ENCODE measurements around the gene SLC7A6.

SLC7A6 gene

GRCh38 chr16:68249371-68249770 is 15.0 kb upstream of the SLC7A6 start:
- H3F3A ChIP-seq (ENCODE audit: low read depth), result no peaks in the 10 kb centered on the region
- H3K4me1 ChIP-seq (ENCODE audit: insufficient read depth, low read length, poor library complexity, severe bottlenecking), result peaks cover 22% of the 10 kb centered on the region
- H3K79me2 ChIP-seq (ENCODE audit: insufficient read depth, low read length), result peaks cover 10% of the 10 kb centered on the region; the same call in 1 of the 2 replicates
- no peaks in the 10 kb centered on the region for H3K36me3 ChIP-seq (ENCODE audit: insufficient read depth, low read length)
- H2AFZ ChIP-seq (ENCODE audit: low read length), result no peak overlapping the region
- TF ChIP-seq EZH2phosphoT487 (IDR thresholded peaks at IDR 0.05; ENCODE audit: borderline replicate concordance) (no peak), CTCF (conservative IDR thresholded peaks at IDR 0.05; ENCODE audit: low read length) (no peak)
- H4K20me1 ChIP-seq (ENCODE audit: insufficient read depth, low read length, poor library complexity, severe bottlenecking), result no peaks in the 10 kb centered on the region
- no peak overlapping the region for H3K4me3 ChIP-seq (ENCODE audit: low read length, poor library complexity, severe bottlenecking)
- no peak overlapping the region for H3K4me2 ChIP-seq (ENCODE audit: low read depth, low read length, poor library complexity, severe bottlenecking)
- H3K9ac ChIP-seq (ENCODE audit: low read depth, low read length, poor library complexity, severe bottlenecking), result no peak overlapping the region
- H3K9me3 ChIP-seq (ENCODE audit: insufficient read depth, low read depth, low read length), result no peaks in the 10 kb centered on the region
- H3K9me2 ChIP-seq (replicated peaks; ENCODE audit: low read depth, low read length), result no peaks in the 10 kb centered on the region
- no peaks in the 10 kb centered on the region for H3K27me3 ChIP-seq (ENCODE audit: insufficient read depth, low read length, poor library complexity, severe bottlenecking)

GRCh38 chr16:68250951-68251350 is 13.4 kb upstream of the SLC7A6 start:
- Histone ChIP-seq H3F3A (ENCODE audit: low read depth) (no peaks in the 10 kb centered on the region), H3K27me3 (ENCODE audit: insufficient read depth, low read length, poor library complexity, severe bottlenecking) (no peaks in the 10 kb centered on the region), H3K4me3 (ENCODE audit: low read length, poor library complexity, severe bottlenecking) (no peak overlapping the region), H3K79me2 (ENCODE audit: insufficient read depth, low read length) (peaks cover 5% of the 10 kb centered on the region; the same call in 1 of the 2 replicates), H2AFZ (ENCODE audit: low read length) (no peak overlapping the region), H3K4me1 (ENCODE audit: insufficient read depth, low read length, poor library complexity, severe bottlenecking) (peaks cover 22% of the 10 kb centered on the region), H3K9ac (ENCODE audit: low read depth, low read length, poor library complexity, severe bottlenecking) (no peak overlapping the region), H3K4me2 (ENCODE audit: low read depth, low read length, poor library complexity, severe bottlenecking) (no peak overlapping the region), H4K20me1 (ENCODE audit: insufficient read depth, low read length, poor library complexity, severe bottlenecking) (no peaks in the 10 kb centered on the region), H3K36me3 (ENCODE audit: insufficient read depth, low read length) (peaks cover 12% of the 10 kb centered on the region; the same call in 1 of the 2 replicates), H3K9me2 (replicated peaks; ENCODE audit: low read depth, low read length) (no peaks in the 10 kb centered on the region), H3K9me3 (ENCODE audit: insufficient read depth, low read depth, low read length) (no peaks in the 10 kb centered on the region)
- TF ChIP-seq CTCF (conservative IDR thresholded peaks at IDR 0.05; ENCODE audit: low read length) (no peak), EZH2phosphoT487 (IDR thresholded peaks at IDR 0.05; ENCODE audit: borderline replicate concordance) (no peak)

DNA sequence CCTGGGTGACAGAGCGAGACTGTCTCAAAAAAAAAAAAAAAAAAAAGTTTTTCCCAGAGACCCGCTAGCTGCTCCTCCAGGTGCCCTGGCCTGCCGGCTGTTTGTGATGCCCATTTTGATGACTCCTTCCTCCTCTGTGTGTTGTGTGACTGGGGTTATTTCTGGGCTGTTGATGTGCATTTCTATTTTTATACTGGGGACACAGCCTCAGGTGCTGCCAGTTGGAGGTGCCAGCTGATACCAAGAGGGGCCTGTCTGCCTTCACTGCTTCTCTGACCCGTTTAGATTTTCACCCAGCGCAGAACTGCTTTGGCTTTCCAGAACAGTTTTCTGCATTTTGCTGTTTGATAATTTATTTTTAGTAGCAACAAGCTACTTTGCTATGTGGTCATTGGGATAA is 12.5 kb upstream of the SLC7A6 start:
- Histone ChIP-seq H3K27me3 (ENCODE audit: insufficient read depth, low read length, poor library complexity, severe bottlenecking) (no peaks in the 10 kb centered on the region), H3K79me2 (ENCODE audit: insufficient read depth, low read length) (no peaks in the 10 kb centered on the region), H3K9me2 (replicated peaks; ENCODE audit: low read depth, low read length) (no peaks in the 10 kb centered on the region), H4K20me1 (ENCODE audit: insufficient read depth, low read length, poor library complexity, severe bottlenecking) (no peaks in the 10 kb centered on the region), H2AFZ (ENCODE audit: low read length) (no peak overlapping the region), H3K36me3 (ENCODE audit: insufficient read depth, low read length) (peaks cover 13% of the 10 kb centered on the region; the same call in 1 of the 2 replicates), H3K4me1 (ENCODE audit: insufficient read depth, low read length, poor library complexity, severe bottlenecking) (peaks cover 21% of the 10 kb centered on the region), H3K4me2 (ENCODE audit: low read depth, low read length, poor library complexity, severe bottlenecking) (no peak overlapping the region), H3K9me3 (ENCODE audit: insufficient read depth, low read depth, low read length) (no peaks in the 10 kb centered on the region), H3K4me3 (ENCODE audit: low read length, poor library complexity, severe bottlenecking) (no peak overlapping the region), H3F3A (ENCODE audit: low read depth) (no peaks in the 10 kb centered on the region), H3K9ac (ENCODE audit: low read depth, low read length, poor library complexity, severe bottlenecking) (no peak overlapping the region)
- TF ChIP-seq EZH2phosphoT487 (IDR thresholded peaks at IDR 0.05; ENCODE audit: borderline replicate concordance) (no peak), CTCF (conservative IDR thresholded peaks at IDR 0.05; ENCODE audit: low read length) (no peak)
